Adrenal gland (tissue), 12 donors: ENCODE data around the gene NPFFR2. TPM values are rescaled to one million over a fixed set of nuclear protein-coding genes. Genes with fewer than 3 reads are reported as not detected.

Experiments used
- DNase-seq, 7 donors: peaks; one replicate each; pipeline ENCODE4 v3.0.0-alpha.2; 2019 to 2020
- H3K27ac ChIP-seq, 5 donors: fragments of 200-600 bp; sonication (generic) in 4 of 5; 1 replicate in 3 of 5; 2 replicates in 2 of 5; pipeline versions ENCODE4 v1.5.1 to v1.8.0; 2016 to 2020; ENCODE audit warnings: mild to moderate bottlenecking in 1 of 5
- H3K27me3 ChIP-seq: fragments of 200-600 bp; 2 replicates; pipeline ENCODE4 v1.8.0; 2021
- H3K36me3 ChIP-seq, 2 donors: fragments of 200-600 bp; replicated peaks in 1 of 2; 1 replicate in 1 of 2; 2 replicates in 1 of 2; pipeline versions ENCODE4 v1.5.1 to v1.8.0; 2018 to 2022
- H3K4me1 ChIP-seq, 2 donors: fragments of 200-600 bp; replicated peaks in 1 of 2; 1 replicate in 1 of 2; 2 replicates in 1 of 2; pipeline versions ENCODE4 v1.5.1 to v1.8.0; 2018 to 2021
- H3K4me3 ChIP-seq, 4 donors: fragments of 200-600 bp; sonication (generic) in 3 of 4; one replicate each; pipeline ENCODE4 v1.5.1; 2016 to 2018
- H3K9me3 ChIP-seq, 3 donors: fragments of 200-600 bp; sonication (generic) in 1 of 3; replicated peaks in 1 of 3; 1 replicate in 2 of 3; 2 replicates in 1 of 3; pipeline versions ENCODE4 v1.5.1 to v1.8.0; 2016 to 2021
- POLR2A ChIP-seq, 2 donors: fragments of 450-650 bp; IDR thresholded peaks; one replicate each; pipeline ENCODE4 v1.6.1; 2017; ENCODE audit warnings: antibody characterized with exemption in 2 of 2, mild to moderate bottlenecking in 2 of 2, moderate library complexity in 1 of 2
- WGBS, 4 donors: extraction: QIAGEN DNeasy Blood & Tissue Kit in 2 of 4; methylation state at CpG; one replicate each; pipeline versions ENCODE4 v1.1.5 to v1.1.7; 2013 to 2017; 5-methylcytosine and 5-hydroxymethylcytosine counted together
- intact Hi-C, 2 donors: fragments of 100-400 bp; cut with DNase I; formaldehyde crosslinking; loops; one replicate each; pipeline versions ENCODE4 v1.14.1 to v1.15.0; 2022 to 2023
- polyA plus RNA-seq, 3 donors: library from polyadenylated mRNA; stranded (reverse); fragments of 200-250 nt in 2 of 3; fragments of 350-450 nt in 1 of 3; fragmentation: Illumina TruSeq in 1 of 3; extraction: RNeasy Lipid Tissue Mini Kit (QIAGEN cat#74804) in 1 of 3; gene quantifications; one replicate each; pipeline ENCODE4 v1.2.3, GENCODE V29; 2013 to 2014
- total RNA-seq, 9 donors: library from RNA; depleted of rRNA in 4 of 9; stranded (reverse); fragments of >200 nt in 4 of 9; fragments of 120-200 nt in 1 of 9; fragmentation: NEBNext Ultra II Directional in 1 of 9; extraction: Animal tissue kit (Norgen Biotek cat#: 25700) in 1 of 9; gene quantifications; one replicate each; pipeline versions ENCODE4 v1.1.0 to v1.2.4, GENCODE V29; 2013 to 2023
- TF ChIP-seq, protein P1 (sequence below), 6 experiments: fragments of 450-650 bp in 4 of 6; fragments of 200-600 bp in 2 of 6; sonication (generic) in 1 of 6; IDR thresholded peaks; 1 replicate in 5 of 6; 2 replicates in 1 of 6; pipeline versions ENCODE4 v1.5.1 to v1.8.0; 2016 to 2021; ENCODE audit warnings: antibody characterized with exemption in 6 of 6, mild to moderate bottlenecking in 2 of 6, moderate library complexity in 1 of 6
- donor health status: healthy with polysubstance abuse.
- donor health status: Bipolar disorder and iron deficiency.
- donor health status: DM: yes; HTN: yes; CAD: no.
- donor health status: DM: no; HTN: no; CAD: no.
- donor health status: DM: no; HTN: no; CAD: no.
- donor health status: DM: yes; HTN: yes; CAD: no.

The NPFFR2 gene
- total and polyA plus RNA-seq, 12 donors, result not detected

DNA sequence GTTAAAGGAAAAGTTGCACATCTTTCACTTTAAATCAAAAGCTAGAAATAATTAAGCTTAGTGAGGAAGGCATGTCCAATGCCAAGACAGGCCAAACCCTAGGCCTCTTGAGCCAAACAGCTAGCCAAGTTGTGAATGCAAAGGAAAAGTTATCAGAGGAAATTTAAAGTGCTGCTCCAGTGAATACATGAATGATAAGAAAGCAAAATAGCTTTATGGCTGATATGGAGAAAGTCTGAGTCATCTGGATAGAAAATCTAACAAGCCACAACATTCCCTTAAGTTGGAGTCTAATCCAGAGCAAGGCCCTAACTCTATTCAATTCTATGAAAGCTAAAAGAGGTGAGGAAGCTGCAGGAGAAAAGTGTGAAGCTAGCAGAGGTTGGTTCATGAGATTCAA, 23.8 kb downstream of the NPFFR2 start:
- intact Hi-C loops, result no loop called here
- H3K9me3 ChIP-seq, result no peaks in the 10 kb centered on the region
- DNase-seq, result no peak
- no peak for TF ChIP-seq POLR2A (IDR thresholded peaks at IDR 0.05)
- TF ChIP-seq, protein P1, sequence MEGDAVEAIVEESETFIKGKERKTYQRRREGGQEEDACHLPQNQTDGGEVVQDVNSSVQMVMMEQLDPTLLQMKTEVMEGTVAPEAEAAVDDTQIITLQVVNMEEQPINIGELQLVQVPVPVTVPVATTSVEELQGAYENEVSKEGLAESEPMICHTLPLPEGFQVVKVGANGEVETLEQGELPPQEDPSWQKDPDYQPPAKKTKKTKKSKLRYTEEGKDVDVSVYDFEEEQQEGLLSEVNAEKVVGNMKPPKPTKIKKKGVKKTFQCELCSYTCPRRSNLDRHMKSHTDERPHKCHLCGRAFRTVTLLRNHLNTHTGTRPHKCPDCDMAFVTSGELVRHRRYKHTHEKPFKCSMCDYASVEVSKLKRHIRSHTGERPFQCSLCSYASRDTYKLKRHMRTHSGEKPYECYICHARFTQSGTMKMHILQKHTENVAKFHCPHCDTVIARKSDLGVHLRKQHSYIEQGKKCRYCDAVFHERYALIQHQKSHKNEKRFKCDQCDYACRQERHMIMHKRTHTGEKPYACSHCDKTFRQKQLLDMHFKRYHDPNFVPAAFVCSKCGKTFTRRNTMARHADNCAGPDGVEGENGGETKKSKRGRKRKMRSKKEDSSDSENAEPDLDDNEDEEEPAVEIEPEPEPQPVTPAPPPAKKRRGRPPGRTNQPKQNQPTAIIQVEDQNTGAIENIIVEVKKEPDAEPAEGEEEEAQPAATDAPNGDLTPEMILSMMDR (IDR thresholded peaks at IDR 0.05), result no peak
- no peak overlapping the region for H3K4me3 ChIP-seq
- H3K36me3 ChIP-seq, result no peaks in the 10 kb centered on the region
- no peak overlapping the region for H3K27ac ChIP-seq
- no peaks in the 10 kb centered on the region for H3K27me3 ChIP-seq
- no peaks in the 10 kb centered on the region for H3K4me1 ChIP-seq

GRCh38 chr4:72063726-72064125, 31.9 kb downstream of the NPFFR2 start:
- Histone ChIP-seq H3K36me3 (no peaks in the 10 kb centered on the region), H3K4me3 (no peak overlapping the region), H3K27me3 (no peaks in the 10 kb centered on the region), H3K9me3 (no peaks in the 10 kb centered on the region), H3K27ac (no peak overlapping the region), H3K4me1 (no peaks in the 10 kb centered on the region)
- 60 to 85% (median 72%) methylated on average over 2 of the region's 2 CpGs for WGBS, 4 donors
- no peak for DNase-seq
- intact Hi-C loops, result no loop called here
- no peak for TF ChIP-seq POLR2A (IDR thresholded peaks at IDR 0.05)
- TF ChIP-seq, protein P1 (IDR thresholded peaks at IDR 0.05), result no peak

- no peak for DNase-seq
- Histone ChIP-seq H3K36me3 (no peaks in the 10 kb centered on the region), H3K4me3 (no peak overlapping the region), H3K27me3 (no peaks in the 10 kb centered on the region), H3K4me1 (no peaks in the 10 kb centered on the region), H3K9me3 (no peaks in the 10 kb centered on the region), H3K27ac (no peak overlapping the region)
- TF ChIP-seq, protein P1 (IDR thresholded peaks at IDR 0.05), result no peak
- TF ChIP-seq POLR2A (IDR thresholded peaks at IDR 0.05), result no peak
- intact Hi-C loops, result no loop called here
- WGBS, 4 donors, result 52 to 61% (median 57%) methylated on average over 4 to 7 of the region's 7 CpGs
Measured at GRCh38 chr4:72067051-72067450, 35.3 kb downstream of the NPFFR2 start.

DNA sequence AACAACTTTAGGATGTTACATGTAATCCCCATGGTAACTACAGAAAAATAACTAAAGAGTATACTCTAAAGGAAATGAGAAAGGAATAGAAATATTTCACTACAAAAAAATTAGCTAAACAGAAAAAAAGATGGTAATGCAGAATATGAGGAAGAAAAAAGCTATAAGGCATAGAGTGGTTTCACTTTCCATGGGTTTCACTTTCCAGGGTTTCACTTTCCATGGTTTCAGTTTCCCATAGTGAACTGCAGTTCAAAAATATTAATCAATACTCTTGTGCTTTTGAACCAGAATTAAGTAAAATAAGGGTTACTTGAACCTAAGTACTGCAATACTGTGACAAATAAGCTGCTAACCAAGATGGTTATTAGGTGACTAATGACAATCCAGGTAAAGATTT, 42.0 kb downstream of the NPFFR2 start:
- Histone ChIP-seq H3K27me3 (no peaks in the 10 kb centered on the region), H3K4me1 (no peaks in the 10 kb centered on the region), H3K27ac (no peak overlapping the region), H3K4me3 (no peak overlapping the region), H3K9me3 (no peaks in the 10 kb centered on the region), H3K36me3 (no peaks in the 10 kb centered on the region)
- intact Hi-C loops, result no loop called here
- no peak for TF ChIP-seq POLR2A (IDR thresholded peaks at IDR 0.05)
- TF ChIP-seq, protein P1 (IDR thresholded peaks at IDR 0.05), result no peak
- DNase-seq, result no peak
